GM21717 (cell line): ENCODE results near the gene CIT.
"Not testable (repeated sequence)": the region's sequence is repeated elsewhere in the genome, so short reads cannot be mapped to it uniquely, and the experiment has no call there.

ENCODE experiments used
- ATAC-seq: cut with Tn5 transposase; IDR thresholded peaks from one replicate; pipeline ENCODE4 v1.9.1; 2021; ENCODE audit warnings: mild to moderate bottlenecking, moderate library complexity; ENCODE audit not compliant: unreplicated experiment

CIT gene

DNA sequence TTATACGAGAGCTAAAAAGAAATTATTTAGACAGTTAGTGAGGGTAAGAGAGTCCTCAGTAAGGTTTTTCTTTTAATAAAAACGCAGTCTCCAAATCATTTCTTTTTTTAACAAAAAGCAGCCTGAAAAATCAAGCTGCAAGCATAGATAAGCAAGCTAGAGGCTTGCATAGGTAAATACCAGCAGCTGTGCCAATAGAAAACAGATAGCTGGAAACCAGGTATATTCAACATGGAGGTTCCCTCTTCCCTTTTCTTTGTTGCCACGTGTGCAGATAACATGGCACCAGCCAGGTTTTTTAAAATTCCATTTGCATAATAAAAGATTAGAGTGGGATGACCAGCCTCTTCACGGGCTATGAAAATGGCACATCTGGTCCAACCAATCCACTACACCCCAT, 215.2 kb downstream of the CIT start:
- ATAC-seq, result no peak

DNA sequence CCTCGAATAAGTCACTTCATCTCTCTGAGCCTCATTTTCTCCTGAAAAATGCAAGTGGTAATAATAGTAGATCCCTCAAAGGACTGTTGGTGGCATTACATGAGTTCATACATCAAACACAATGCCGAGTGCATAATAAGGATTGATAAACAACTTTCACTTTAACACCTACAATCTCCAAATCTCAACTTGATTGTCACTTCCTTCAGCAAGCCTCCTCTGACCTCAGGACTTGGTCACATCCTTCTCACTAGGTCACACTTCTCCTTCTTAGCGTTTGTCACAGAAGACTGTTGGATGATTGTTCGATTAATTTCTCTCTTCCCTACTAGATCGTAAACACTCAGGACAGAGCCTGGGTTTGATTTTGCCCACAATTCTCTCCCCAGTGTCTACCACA, 217.0 kb downstream of the CIT start:
- no peak for ATAC-seq

GRCh38 chr12:119659289-119659897, 217.7 kb downstream of the CIT start:
- no peak for ATAC-seq

- not testable (repeated sequence) for ATAC-seq
Measured at GRCh38 chr12:119658166-119658565, 219.0 kb downstream of the CIT start.

GRCh38 chr12:119657001-119657400, 220.1 kb downstream of the CIT start:
- ATAC-seq, result not testable (repeated sequence)

DNA sequence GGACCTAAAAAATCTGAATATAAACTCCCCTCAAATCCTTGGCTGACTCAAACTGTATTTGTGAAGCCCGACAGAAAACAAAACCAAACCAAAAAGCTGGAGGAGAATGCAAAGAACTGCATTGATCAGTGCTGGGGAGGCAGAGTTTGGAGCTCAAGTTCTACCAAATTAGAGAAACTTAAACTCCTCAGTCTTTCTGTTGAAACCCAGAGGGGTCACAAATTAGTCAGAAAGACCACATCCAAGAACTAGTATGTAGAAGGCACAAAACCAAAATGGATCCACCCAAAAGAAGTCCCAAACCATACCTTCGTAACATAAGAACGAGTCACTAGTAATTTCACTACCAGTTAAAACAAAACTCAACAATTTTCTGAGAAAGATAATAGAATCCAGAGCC, 224.5 kb downstream of the CIT start:
- no peak for ATAC-seq

DNA sequence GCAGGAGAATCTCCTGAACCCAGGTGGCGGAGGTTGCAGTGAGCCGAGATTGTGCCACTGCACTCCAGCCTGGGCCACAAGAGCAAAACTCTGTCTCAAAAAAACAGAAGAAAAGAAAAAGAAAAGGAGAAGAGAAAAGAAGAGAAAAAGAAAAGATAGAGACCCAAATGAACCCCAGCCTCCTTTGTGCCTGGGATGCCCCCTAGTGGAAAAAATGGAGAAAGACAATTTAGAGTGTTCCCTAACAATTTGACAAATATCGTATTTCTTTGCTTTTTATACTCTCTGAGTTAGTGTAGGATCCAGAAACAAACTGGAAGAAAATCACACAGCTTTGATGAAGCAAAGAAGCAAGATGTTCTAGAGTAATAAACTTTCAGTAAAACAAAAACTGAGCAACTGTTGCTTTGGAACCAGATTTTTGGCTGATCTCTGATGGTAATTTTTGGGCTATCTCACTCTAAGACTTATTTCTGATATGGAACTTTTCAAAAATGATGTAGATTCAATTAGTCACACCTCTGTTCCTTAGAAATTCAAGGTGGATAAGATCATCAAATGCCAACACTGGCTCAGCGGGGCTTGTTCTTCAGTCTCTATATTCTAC, 227.8 kb downstream of the CIT start:
- no peak for ATAC-seq

- no peak for ATAC-seq
Measured at GRCh38 chr12:119645535-119646059, 231.5 kb downstream of the CIT start.

DNA sequence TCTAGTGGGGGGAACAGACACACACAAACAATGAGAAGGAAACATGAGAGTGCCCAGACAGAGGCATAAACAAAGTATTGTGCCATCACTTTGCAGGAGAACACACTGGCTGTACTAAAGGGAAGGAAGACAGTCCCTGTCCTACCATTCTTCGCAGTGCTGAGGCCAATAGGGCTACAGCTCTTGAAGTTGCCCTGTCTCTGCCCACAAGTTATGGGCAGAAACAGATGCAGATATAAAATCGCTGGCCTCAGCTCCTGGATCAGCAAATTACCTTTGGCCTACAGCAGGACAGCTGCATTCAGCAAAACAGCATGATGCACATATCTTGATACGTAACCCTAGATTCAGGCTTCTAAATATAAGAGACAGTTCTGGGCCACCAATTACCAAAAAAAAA, 232.2 kb downstream of the CIT start:
- no peak for ATAC-seq

DNA sequence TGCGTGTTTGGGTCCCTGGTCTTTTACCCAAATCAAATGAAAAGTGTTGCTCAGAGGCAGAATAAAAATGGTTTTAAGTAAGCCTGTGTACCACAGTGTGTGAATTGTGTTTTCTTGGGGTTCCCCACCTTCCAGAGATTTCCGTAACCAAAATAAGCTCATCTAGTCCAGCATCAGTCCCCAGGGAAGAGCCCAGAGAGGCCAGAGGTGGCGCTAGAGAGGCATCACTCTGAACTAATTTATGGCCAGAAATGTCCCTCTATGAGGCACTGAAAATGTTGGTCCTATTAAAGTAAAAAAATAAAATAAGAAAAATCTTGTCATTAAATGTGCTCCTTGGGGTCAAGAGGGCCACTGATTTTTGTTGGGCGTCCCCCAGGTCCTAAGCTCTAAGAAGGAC, 234.1 kb downstream of the CIT start:
- ATAC-seq, result no peak
